Measurements from ENCODE around the gene ARID3B. TPM values are rescaled to one million over a fixed set of nuclear protein-coding genes. Genes with fewer than 3 reads are reported as not detected.

ARID3B gene
- total RNA-seq, 2 donors from 2014 or later: 2.9 to 22.4 TPM

DNA sequence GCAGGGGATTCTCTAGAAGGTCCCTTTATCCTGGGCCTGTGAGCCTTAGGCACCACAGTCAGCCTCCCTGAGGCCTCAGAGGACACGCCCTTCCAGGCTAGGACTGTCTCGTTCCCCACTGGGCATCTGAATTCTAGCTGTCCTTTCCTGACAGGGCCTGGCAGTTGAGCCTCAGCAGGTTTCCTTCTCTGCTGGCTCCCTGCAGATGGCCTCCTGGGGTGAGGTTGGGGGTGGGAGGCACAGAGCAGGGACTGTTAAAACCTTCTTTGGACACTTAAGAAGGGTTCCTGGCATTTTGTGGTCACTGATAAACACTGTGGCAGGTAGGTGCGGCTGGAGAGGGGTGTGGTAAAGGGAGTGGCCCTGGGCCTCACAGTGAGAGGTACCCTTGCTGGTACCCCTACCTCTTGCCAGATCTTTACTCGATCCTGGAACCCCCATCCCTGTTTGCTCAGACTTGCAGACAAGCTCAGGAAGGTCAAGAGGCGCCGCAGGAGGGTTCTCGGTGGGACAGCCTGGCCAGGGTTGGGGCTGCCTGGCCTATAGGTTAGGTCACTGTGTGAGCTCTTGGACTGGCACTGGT lies 83.1 kb downstream of the ARID3B start:
- H3K27me3 ChIP-seq: no peaks in the 10 kb centered on the region
- DNase-seq: no peak
- no peak overlapping the region for H3K4me3 ChIP-seq
- ATAC-seq: no peak
- H3K36me3 ChIP-seq (replicated peaks in 1 of 2; ENCODE audit: insufficient read depth in 1 of 2, low read depth in 2 of 2): peaks cover 30 to 73% of the 10 kb centered on the region in 2 donors
- intact Hi-C loops (cut with DNase I): loop anchor here (10.0 kb wide), 3 partner anchors 179 to 321 kb away; no protein-coding TSS in a partner anchor
- 74 to 80% methylated on average over 3 to 7 of the region's 7 CpGs for WGBS, 2 donors
- H3K9me3 ChIP-seq: no peaks in the 10 kb centered on the region
- H3K27ac ChIP-seq: no peak overlapping the region
- TF ChIP-seq, protein P1, sequence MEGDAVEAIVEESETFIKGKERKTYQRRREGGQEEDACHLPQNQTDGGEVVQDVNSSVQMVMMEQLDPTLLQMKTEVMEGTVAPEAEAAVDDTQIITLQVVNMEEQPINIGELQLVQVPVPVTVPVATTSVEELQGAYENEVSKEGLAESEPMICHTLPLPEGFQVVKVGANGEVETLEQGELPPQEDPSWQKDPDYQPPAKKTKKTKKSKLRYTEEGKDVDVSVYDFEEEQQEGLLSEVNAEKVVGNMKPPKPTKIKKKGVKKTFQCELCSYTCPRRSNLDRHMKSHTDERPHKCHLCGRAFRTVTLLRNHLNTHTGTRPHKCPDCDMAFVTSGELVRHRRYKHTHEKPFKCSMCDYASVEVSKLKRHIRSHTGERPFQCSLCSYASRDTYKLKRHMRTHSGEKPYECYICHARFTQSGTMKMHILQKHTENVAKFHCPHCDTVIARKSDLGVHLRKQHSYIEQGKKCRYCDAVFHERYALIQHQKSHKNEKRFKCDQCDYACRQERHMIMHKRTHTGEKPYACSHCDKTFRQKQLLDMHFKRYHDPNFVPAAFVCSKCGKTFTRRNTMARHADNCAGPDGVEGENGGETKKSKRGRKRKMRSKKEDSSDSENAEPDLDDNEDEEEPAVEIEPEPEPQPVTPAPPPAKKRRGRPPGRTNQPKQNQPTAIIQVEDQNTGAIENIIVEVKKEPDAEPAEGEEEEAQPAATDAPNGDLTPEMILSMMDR (IDR thresholded peaks at IDR 0.05): no peak
- TF ChIP-seq POLR2A (IDR thresholded peaks at IDR 0.05): no peak
- H3K4me1 ChIP-seq: peaks cover 14% of the 10 kb centered on the region

DNA sequence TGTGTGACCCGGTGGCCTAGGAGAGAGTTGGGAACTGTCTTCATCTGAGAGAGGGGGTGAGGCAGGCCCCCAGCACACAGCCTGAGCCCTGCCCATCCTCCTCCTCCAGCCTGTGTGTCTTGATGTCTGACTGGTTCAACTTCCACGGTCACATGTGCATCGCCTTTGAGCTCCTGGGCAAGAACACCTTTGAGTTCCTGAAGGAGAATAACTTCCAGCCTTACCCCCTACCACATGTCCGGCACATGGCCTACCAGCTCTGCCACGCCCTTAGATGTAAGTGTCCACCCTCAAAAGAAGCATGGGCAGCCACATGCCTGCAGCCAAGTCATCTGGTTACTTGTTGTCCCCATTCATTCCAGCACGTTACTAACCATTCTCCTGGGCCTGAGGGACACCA lies 84.7 kb downstream of the ARID3B start:
- WGBS, 2 donors: 75 to 85% methylated on average over 3 to 5 of the region's 6 CpGs
- DNase-seq (no peak), ATAC-seq (no peak)
- Histone ChIP-seq H3K36me3 (replicated peaks in 1 of 2; ENCODE audit: insufficient read depth in 1 of 2, low read depth in 2 of 2) (peaks cover 30 to 71% of the 10 kb centered on the region in 2 donors), H3K4me1 (peaks cover 7% of the 10 kb centered on the region), H3K9me3 (no peaks in the 10 kb centered on the region), H3K4me3 (no peak overlapping the region), H3K27me3 (no peaks in the 10 kb centered on the region), H3K27ac (no peak overlapping the region)
- intact Hi-C loops (cut with DNase I): loop anchor here (10.0 kb wide), 3 partner anchors 181 to 319 kb away; no protein-coding TSS in a partner anchor
- TF ChIP-seq, protein P1 (IDR thresholded peaks at IDR 0.05): no peak
- TF ChIP-seq POLR2A (IDR thresholded peaks at IDR 0.05): no peak

DNA sequence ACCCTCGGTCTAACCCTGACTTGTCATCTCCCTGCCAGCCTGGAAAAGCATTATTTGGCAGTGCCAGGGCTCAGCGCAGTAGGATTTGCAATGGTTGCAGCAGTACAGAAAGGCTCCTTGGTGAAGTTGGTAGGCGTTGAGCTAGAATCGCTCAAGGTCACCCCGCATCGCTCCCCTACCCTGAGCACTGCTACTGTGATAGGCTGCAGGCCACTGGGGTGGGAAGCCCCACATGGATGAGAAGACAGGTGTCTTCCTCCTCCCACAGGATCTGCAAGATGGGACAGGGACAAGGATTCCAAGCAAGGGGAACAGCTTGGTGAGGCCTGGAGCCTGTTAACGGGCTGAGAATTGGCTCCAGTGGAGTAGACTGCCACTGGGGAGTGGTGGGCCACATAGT lies 85.3 kb downstream of the ARID3B start:
- no peak for DNase-seq
- Histone ChIP-seq H3K4me3 (no peak overlapping the region), H3K9me3 (no peaks in the 10 kb centered on the region), H3K27ac (no peak overlapping the region), H3K36me3 (replicated peaks in 1 of 2; ENCODE audit: insufficient read depth in 1 of 2, low read depth in 2 of 2) (peaks cover 30 to 73% of the 10 kb centered on the region in 2 donors), H3K27me3 (no peaks in the 10 kb centered on the region), H3K4me1 (peaks cover under 1% of the 10 kb centered on the region)
- intact Hi-C loops (cut with DNase I): loop anchor here (10.0 kb wide), 3 partner anchors 182 to 318 kb away; no protein-coding TSS in a partner anchor
- WGBS, 2 donors: 85 to 90% methylated on average over 7 of the region's 7 CpGs
- TF ChIP-seq, protein P1 (IDR thresholded peaks at IDR 0.05): no peak
- TF ChIP-seq POLR2A (IDR thresholded peaks at IDR 0.05): no peak
- no peak for ATAC-seq

DNA sequence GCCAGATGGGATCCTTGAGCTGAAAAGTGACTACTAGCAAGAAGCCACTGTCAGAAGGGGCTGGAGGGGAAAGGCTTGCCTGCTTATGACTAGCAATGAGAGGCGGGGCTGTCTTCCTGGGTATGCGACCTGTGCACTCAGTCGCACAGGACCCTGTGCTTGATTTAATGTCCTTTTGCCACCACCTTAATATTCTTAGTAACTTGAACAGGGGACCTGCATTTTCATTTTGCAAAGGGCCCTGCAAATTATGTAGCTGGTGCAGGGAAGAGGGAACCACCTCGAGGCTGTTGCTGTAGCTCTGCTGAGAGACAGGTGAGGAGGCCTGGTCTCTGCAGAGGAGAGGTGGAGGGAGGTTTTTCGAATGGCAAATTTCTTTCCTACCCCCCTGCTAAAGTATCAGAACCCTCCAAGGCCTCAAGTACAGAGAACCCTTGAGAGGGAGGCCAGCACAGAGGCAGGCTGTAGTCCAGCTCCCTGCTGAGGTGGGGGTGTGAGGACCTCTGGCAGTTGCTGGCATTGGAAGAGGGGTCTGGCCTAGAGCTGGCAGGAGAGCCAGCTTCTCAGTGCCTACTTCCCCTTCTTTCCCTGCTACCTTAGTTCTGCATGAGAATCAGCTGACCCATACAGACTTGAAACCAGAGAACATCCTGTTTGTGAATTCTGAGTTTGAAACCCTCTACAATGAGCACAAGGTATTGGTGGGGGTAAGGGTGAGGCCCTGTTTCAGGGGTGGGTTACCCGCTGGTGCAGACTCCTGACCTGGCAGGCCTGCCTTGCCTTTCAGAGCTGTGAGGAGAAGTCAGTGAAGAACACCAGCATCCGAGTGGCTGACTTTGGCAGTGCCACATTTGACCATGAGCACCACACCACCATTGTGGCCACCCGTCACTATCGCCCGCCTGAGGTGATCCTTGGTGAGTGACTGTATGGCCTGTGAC lies 86.0 kb downstream of the ARID3B start:
- H3K36me3 ChIP-seq (replicated peaks in 1 of 2; ENCODE audit: insufficient read depth in 1 of 2, low read depth in 2 of 2): peaks cover 30 to 70% of the 10 kb centered on the region in 2 donors
- H3K27me3 ChIP-seq: no peaks in the 10 kb centered on the region
- H3K4me1 ChIP-seq: no peaks in the 10 kb centered on the region
- intact Hi-C loops (cut with DNase I): loop anchor here (10.0 kb wide), 3 partner anchors 182 to 318 kb away; no protein-coding TSS in a partner anchor
- no peak overlapping the region for H3K4me3 ChIP-seq
- H3K9me3 ChIP-seq: no peaks in the 10 kb centered on the region
- no peak for ATAC-seq
- DNase-seq: no peak
- H3K27ac ChIP-seq: no peak overlapping the region
- WGBS, 2 donors: 79 to 85% methylated on average over 5 to 10 of the region's 10 CpGs
- TF ChIP-seq POLR2A (IDR thresholded peaks at IDR 0.05): no peak
- TF ChIP-seq, protein P1 (IDR thresholded peaks at IDR 0.05): no peak
